ENCODE measurements around the gene RER1.

Gene RER1

GRCh38 chr1:2415337-2415736 lies 23.7 kb downstream of the RER1 start:
- DNase-seq = no peak
- H3K79me2 ChIP-seq (ENCODE audit: control insufficient read depth, insufficient read depth, low read length, poor library complexity) = peaks cover 9% of the 10 kb centered on the region
- H3K14ac ChIP-seq (ENCODE audit: low read length) = no peak overlapping the region
- H3K79me1 ChIP-seq (ENCODE audit: low read length) = peaks cover 12% of the 10 kb centered on the region
- WGBS (ENCODE audit: extremely low coverage, insufficient coverage, insufficient read length) = no CpG with 5 or more reads among the region's 11 CpGs
- peaks cover 14 to 20% of the 10 kb centered on the region in 2 experiments for H3K4me1 ChIP-seq (ENCODE audit: control insufficient read depth in 1 of 2, insufficient read depth in 2 of 2, low read length in 2 of 2)
- H3K27ac ChIP-seq (ENCODE audit: low read depth, low read length) = no peak overlapping the region
- H3K36me3 ChIP-seq (ENCODE audit: control insufficient read depth in 1 of 2, insufficient read depth in 2 of 2, low read length in 2 of 2) = no peaks in the 10 kb centered on the region
- H4K8ac ChIP-seq (ENCODE audit: low read depth, low read length) = no peak overlapping the region
- no peak overlapping the region for H3K18ac ChIP-seq (ENCODE audit: low read length)
- H3K9me3 ChIP-seq (ENCODE audit: insufficient read depth, low read depth, low read length) = no peaks in the 10 kb centered on the region
- no peak overlapping the region for H3K4me2 ChIP-seq (ENCODE audit: low read length)
- H3K23ac ChIP-seq (ENCODE audit: low read length) = no peak overlapping the region
- no peak overlapping the region for H2BK120ac ChIP-seq (ENCODE audit: insufficient read depth, low read length, poor library complexity)
- H4K12ac ChIP-seq (ENCODE audit: low read depth, low read length) = no peak overlapping the region
- no peak overlapping the region for H2BK5ac ChIP-seq (ENCODE audit: low read depth, low read length, poor library complexity)
- no peak overlapping the region for H2AFZ ChIP-seq (ENCODE audit: insufficient read depth, low read length, poor library complexity)
- H4K91ac ChIP-seq (ENCODE audit: low read depth, low read length) = no peak overlapping the region
- H3K4ac ChIP-seq (ENCODE audit: low read depth, low read length) = no peak overlapping the region
- no peaks in the 10 kb centered on the region for H3K27me3 ChIP-seq (ENCODE audit: insufficient read depth, low read length)
- no peak overlapping the region for H2AK5ac ChIP-seq (ENCODE audit: low read length)
- H2BK12ac ChIP-seq (ENCODE audit: low read length) = no peak overlapping the region
- H3K4me3 ChIP-seq (ENCODE audit: low read depth, low read length) = no peak overlapping the region
- no peak overlapping the region for H3K9ac ChIP-seq (ENCODE audit: low read length)

GRCh38 chr1:2415801-2416208 lies 24.2 kb downstream of the RER1 start:
- no peak overlapping the region for H3K27ac ChIP-seq (ENCODE audit: low read depth, low read length)
- H3K14ac ChIP-seq (ENCODE audit: low read length) = no peak overlapping the region
- no peaks in the 10 kb centered on the region for H3K9me3 ChIP-seq (ENCODE audit: insufficient read depth, low read depth, low read length)
- H2BK5ac ChIP-seq (ENCODE audit: low read depth, low read length, poor library complexity) = no peak overlapping the region
- H2AK5ac ChIP-seq (ENCODE audit: low read length) = no peak overlapping the region
- H4K12ac ChIP-seq (ENCODE audit: low read depth, low read length) = no peak overlapping the region
- H3K4ac ChIP-seq (ENCODE audit: low read depth, low read length) = no peak overlapping the region
- H3K27me3 ChIP-seq (ENCODE audit: insufficient read depth, low read length) = no peaks in the 10 kb centered on the region
- no CpG with 5 or more reads among the region's 19 CpGs for WGBS (ENCODE audit: extremely low coverage, insufficient coverage, insufficient read length)
- no peaks in the 10 kb centered on the region for H3K36me3 ChIP-seq (ENCODE audit: control insufficient read depth in 1 of 2, insufficient read depth in 2 of 2, low read length in 2 of 2)
- no peak overlapping the region for H4K91ac ChIP-seq (ENCODE audit: low read depth, low read length)
- H3K4me2 ChIP-seq (ENCODE audit: low read length) = no peak overlapping the region
- no peak overlapping the region for H2AFZ ChIP-seq (ENCODE audit: insufficient read depth, low read length, poor library complexity)
- peaks cover 9% of the 10 kb centered on the region for H3K79me2 ChIP-seq (ENCODE audit: control insufficient read depth, insufficient read depth, low read length, poor library complexity)
- H3K9ac ChIP-seq (ENCODE audit: low read length) = no peak overlapping the region
- no peak overlapping the region for H3K4me3 ChIP-seq (ENCODE audit: low read depth, low read length)
- no peak overlapping the region for H3K18ac ChIP-seq (ENCODE audit: low read length)
- no peak overlapping the region for H4K8ac ChIP-seq (ENCODE audit: low read depth, low read length)
- no peak for DNase-seq
- H2BK120ac ChIP-seq (ENCODE audit: insufficient read depth, low read length, poor library complexity) = no peak overlapping the region
- no peak overlapping the region for H3K23ac ChIP-seq (ENCODE audit: low read length)
- H3K4me1 ChIP-seq (ENCODE audit: control insufficient read depth in 1 of 2, insufficient read depth in 2 of 2, low read length in 2 of 2) = peaks cover 14 to 20% of the 10 kb centered on the region in 2 experiments
- no peak overlapping the region for H2BK12ac ChIP-seq (ENCODE audit: low read length)
- H3K79me1 ChIP-seq (ENCODE audit: low read length) = peaks cover 12% of the 10 kb centered on the region

- Histone ChIP-seq H3K79me1 (ENCODE audit: low read length) (peaks cover 12% of the 10 kb centered on the region), H3K9me3 (ENCODE audit: insufficient read depth, low read depth, low read length) (no peaks in the 10 kb centered on the region)
Measured at GRCh38 chr1:2416403-2416802, 24.8 kb downstream of the RER1 start.

GRCh38 chr1:2417083-2417832 lies 25.6 kb downstream of the RER1 start:
- Histone ChIP-seq H3K4ac (ENCODE audit: low read depth, low read length) (no peak overlapping the region), H3K4me1 (ENCODE audit: control insufficient read depth in 1 of 2, insufficient read depth in 2 of 2, low read length in 2 of 2) (peaks cover 11 to 14% of the 10 kb centered on the region in 2 experiments), H3K14ac (ENCODE audit: low read length) (no peak overlapping the region), H3K4me3 (ENCODE audit: low read depth, low read length) (no peak overlapping the region), H2AFZ (ENCODE audit: insufficient read depth, low read length, poor library complexity) (no peak overlapping the region), H2BK12ac (ENCODE audit: low read length) (no peak overlapping the region), H3K27ac (ENCODE audit: low read depth, low read length) (no peak overlapping the region), H2AK5ac (ENCODE audit: low read length) (no peak overlapping the region), H4K12ac (ENCODE audit: low read depth, low read length) (no peak overlapping the region), H3K9me3 (ENCODE audit: insufficient read depth, low read depth, low read length) (no peaks in the 10 kb centered on the region), H3K4me2 (ENCODE audit: low read length) (no peak overlapping the region), H3K79me2 (ENCODE audit: control insufficient read depth, insufficient read depth, low read length, poor library complexity) (peaks cover 5% of the 10 kb centered on the region), H3K18ac (ENCODE audit: low read length) (no peak overlapping the region), H3K79me1 (ENCODE audit: low read length) (peaks cover 7% of the 10 kb centered on the region), H4K91ac (ENCODE audit: low read depth, low read length) (no peak overlapping the region), H2BK120ac (ENCODE audit: insufficient read depth, low read length, poor library complexity) (no peak overlapping the region), H3K36me3 (ENCODE audit: control insufficient read depth in 1 of 2, insufficient read depth in 2 of 2, low read length in 2 of 2) (no peaks in the 10 kb centered on the region), H3K27me3 (ENCODE audit: insufficient read depth, low read length) (no peaks in the 10 kb centered on the region), H3K9ac (ENCODE audit: low read length) (no peak overlapping the region), H2BK5ac (ENCODE audit: low read depth, low read length, poor library complexity) (no peak overlapping the region), H4K8ac (ENCODE audit: low read depth, low read length) (no peak overlapping the region), H3K23ac (ENCODE audit: low read length) (no peak overlapping the region)
- no CpG with 5 or more reads among the region's 13 CpGs for WGBS (ENCODE audit: extremely low coverage, insufficient coverage, insufficient read length)
- no peak for DNase-seq

More at GRCh38 chr1:2416403-2416802, 24.8 kb downstream of the RER1 start:
- Histone ChIP-seq H2BK12ac (ENCODE audit: low read length) (no peak overlapping the region), H3K27me3 (ENCODE audit: insufficient read depth, low read length) (no peaks in the 10 kb centered on the region), H3K4me2 (ENCODE audit: low read length) (no peak overlapping the region), H3K4me1 (ENCODE audit: control insufficient read depth in 1 of 2, insufficient read depth in 2 of 2, low read length in 2 of 2) (peaks cover 14 to 19% of the 10 kb centered on the region in 2 experiments), H2BK5ac (ENCODE audit: low read depth, low read length, poor library complexity) (no peak overlapping the region), H3K9ac (ENCODE audit: low read length) (no peak overlapping the region), H4K8ac (ENCODE audit: low read depth, low read length) (no peak overlapping the region), H2AFZ (ENCODE audit: insufficient read depth, low read length, poor library complexity) (no peak overlapping the region), H2BK120ac (ENCODE audit: insufficient read depth, low read length, poor library complexity) (no peak overlapping the region), H3K36me3 (ENCODE audit: control insufficient read depth in 1 of 2, insufficient read depth in 2 of 2, low read length in 2 of 2) (no peaks in the 10 kb centered on the region), H3K14ac (ENCODE audit: low read length) (no peak overlapping the region), H3K27ac (ENCODE audit: low read depth, low read length) (no peak overlapping the region), H3K79me2 (ENCODE audit: control insufficient read depth, insufficient read depth, low read length, poor library complexity) (peaks cover 9% of the 10 kb centered on the region), H3K4ac (ENCODE audit: low read depth, low read length) (no peak overlapping the region), H2AK5ac (ENCODE audit: low read length) (no peak overlapping the region), H3K23ac (ENCODE audit: low read length) (no peak overlapping the region), H4K91ac (ENCODE audit: low read depth, low read length) (no peak overlapping the region), H4K12ac (ENCODE audit: low read depth, low read length) (no peak overlapping the region), H3K4me3 (ENCODE audit: low read depth, low read length) (no peak overlapping the region), H3K18ac (ENCODE audit: low read length) (no peak overlapping the region)
- no peak for DNase-seq
- no CpG with 5 or more reads among the region's 12 CpGs for WGBS (ENCODE audit: extremely low coverage, insufficient coverage, insufficient read length)
